ENCODE results near the gene CARF. TPM values are rescaled to one million over a fixed set of nuclear protein-coding genes. Genes with fewer than 3 reads are reported as not detected.

Gene CARF
- total and polyA plus RNA-seq, 2 of the 13 experiments (the other 11 are each of a cell fraction or from before 2014, with no cell fraction given) = 3.0 to 5.4 TPM

DNA sequence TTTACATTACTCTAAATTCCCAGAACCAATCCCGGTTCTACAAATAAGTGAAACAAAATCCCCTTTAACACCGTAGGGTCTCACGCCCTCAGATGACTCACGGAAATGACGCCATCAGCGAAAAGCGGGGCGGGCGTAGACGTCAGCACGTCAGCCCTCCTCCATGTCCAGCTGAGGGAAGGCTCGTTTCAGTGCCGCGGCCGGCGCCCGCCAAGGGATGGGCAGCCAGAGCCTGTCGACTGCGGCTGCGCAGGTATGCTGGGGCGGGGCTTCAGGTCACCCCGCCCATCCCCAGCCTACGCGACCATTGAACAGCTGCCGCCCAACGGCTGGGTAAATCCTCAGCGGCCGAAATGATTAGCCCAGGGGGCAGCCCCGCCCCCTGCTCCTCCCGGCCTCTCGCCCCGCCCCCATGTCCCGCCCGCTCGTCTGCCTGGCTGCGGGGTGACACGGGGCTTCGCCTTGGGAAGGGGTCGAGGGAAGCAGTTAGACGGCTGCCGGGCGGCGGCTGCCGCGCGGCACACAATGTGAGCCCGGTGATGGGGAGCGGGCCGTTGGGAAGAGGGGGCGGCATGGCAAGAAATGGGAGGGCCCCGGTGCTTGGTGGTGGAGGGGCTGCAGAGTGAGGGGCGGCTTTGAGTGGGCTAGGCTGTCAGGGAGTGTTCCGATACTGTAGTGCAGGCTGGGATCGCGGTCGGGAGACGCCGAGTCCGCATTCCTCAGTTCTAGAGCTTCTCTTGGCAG lies 102.6 kb downstream of the CARF start, which contains the start of gene NBEAL1 (continued):
- TF ChIP-seq ZNF333 (CRISPR knock-in tag; IDR thresholded peaks at IDR 0.05; ENCODE audit: borderline replicate concordance) (peak; percentile 74; the same call in 1 of the 2 replicates), RFX1 (IDR thresholded peaks at IDR 0.05) (no peak), ZNF777 (CRISPR knock-in tag; IDR thresholded peaks at IDR 0.05) (peak; percentile 98), ZNF614 (CRISPR knock-in tag; IDR thresholded peaks at IDR 0.05; ENCODE audit: borderline replicate concordance) (peak; percentile 86), ATF7 (IDR thresholded peaks at IDR 0.05) (no peak), ATF7 (CRISPR knock-in tag; IDR thresholded peaks at IDR 0.05) (peak; percentile 80), MTA3 (CRISPR knock-in tag; IDR thresholded peaks at IDR 0.05) (no peak), ZFX (CRISPR knock-in tag; IDR thresholded peaks at IDR 0.05; ENCODE audit: low read depth) (peak; percentile 57; the same call in 1 of the 2 replicates), STAT5B (CRISPR knock-in tag; IDR thresholded peaks at IDR 0.05) (no peak), HOXA9 (CRISPR knock-in tag; IDR thresholded peaks at IDR 0.05; ENCODE audit: borderline replicate concordance) (no peak), PITX1 (CRISPR knock-in tag; IDR thresholded peaks at IDR 0.05) (peak; percentile 32; the same call in 1 of the 2 replicates), ZFYVE20 (CRISPR knock-in tag; IDR thresholded peaks at IDR 0.05; ENCODE audit: borderline replicate concordance, low read depth) (no peak), TBL1XR1 (IDR thresholded peaks at IDR 0.05; ENCODE audit: borderline replicate concordance, low read length, partially characterized antibody) (no peak), FOSL1 (CRISPR knock-in tag; IDR thresholded peaks at IDR 0.05; ENCODE audit: borderline replicate concordance) (0 out of 2 replicates have a peak, but pooled peaks have one; percentile 41), ZNF263 (CRISPR knock-in tag; IDR thresholded peaks at IDR 0.05) (peak; percentile 51; the same call in 1 of the 2 replicates), ZNF75D (CRISPR knock-in tag; IDR thresholded peaks at IDR 0.05; ENCODE audit: borderline replicate concordance) (no peak)
- TF ChIP-seq, protein P1, sequence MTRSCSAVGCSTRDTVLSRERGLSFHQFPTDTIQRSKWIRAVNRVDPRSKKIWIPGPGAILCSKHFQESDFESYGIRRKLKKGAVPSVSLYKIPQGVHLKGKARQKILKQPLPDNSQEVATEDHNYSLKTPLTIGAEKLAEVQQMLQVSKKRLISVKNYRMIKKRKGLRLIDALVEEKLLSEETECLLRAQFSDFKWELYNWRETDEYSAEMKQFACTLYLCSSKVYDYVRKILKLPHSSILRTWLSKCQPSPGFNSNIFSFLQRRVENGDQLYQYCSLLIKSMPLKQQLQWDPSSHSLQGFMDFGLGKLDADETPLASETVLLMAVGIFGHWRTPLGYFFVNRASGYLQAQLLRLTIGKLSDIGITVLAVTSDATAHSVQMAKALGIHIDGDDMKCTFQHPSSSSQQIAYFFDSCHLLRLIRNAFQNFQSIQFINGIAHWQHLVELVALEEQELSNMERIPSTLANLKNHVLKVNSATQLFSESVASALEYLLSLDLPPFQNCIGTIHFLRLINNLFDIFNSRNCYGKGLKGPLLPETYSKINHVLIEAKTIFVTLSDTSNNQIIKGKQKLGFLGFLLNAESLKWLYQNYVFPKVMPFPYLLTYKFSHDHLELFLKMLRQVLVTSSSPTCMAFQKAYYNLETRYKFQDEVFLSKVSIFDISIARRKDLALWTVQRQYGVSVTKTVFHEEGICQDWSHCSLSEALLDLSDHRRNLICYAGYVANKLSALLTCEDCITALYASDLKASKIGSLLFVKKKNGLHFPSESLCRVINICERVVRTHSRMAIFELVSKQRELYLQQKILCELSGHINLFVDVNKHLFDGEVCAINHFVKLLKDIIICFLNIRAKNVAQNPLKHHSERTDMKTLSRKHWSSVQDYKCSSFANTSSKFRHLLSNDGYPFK (CRISPR knock-in tag; IDR thresholded peaks at IDR 0.05; ENCODE audit: borderline replicate concordance) = peak; percentile 75; the same call in 1 of the 2 replicates
- TF ChIP-seq, protein P2, sequence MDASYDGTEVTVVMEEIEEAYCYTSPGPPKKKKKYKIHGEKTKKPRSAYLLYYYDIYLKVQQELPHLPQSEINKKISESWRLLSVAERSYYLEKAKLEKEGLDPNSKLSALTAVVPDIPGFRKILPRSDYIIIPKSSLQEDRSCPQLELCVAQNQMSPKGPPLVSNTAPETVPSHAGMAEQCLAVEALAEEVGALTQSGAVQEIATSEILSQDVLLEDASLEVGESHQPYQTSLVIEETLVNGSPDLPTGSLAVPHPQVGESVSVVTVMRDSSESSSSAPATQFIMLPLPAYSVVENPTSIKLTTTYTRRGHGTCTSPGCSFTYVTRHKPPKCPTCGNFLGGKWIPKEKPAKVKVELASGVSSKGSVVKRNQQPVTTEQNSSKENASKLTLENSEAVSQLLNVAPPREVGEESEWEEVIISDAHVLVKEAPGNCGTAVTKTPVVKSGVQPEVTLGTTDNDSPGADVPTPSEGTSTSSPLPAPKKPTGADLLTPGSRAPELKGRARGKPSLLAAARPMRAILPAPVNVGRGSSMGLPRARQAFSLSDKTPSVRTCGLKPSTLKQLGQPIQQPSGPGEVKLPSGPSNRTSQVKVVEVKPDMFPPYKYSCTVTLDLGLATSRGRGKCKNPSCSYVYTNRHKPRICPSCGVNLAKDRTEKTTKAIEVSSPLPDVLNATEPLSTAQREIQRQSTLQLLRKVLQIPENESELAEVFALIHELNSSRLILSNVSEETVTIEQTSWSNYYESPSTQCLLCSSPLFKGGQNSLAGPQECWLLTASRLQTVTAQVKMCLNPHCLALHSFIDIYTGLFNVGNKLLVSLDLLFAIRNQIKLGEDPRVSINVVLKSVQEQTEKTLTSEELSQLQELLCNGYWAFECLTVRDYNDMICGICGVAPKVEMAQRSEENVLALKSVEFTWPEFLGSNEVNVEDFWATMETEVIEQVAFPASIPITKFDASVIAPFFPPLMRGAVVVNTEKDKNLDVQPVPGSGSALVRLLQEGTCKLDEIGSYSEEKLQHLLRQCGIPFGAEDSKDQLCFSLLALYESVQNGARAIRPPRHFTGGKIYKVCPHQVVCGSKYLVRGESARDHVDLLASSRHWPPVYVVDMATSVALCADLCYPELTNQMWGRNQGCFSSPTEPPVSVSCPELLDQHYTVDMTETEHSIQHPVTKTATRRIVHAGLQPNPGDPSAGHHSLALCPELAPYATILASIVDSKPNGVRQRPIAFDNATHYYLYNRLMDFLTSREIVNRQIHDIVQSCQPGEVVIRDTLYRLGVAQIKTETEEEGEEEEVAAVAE (CRISPR knock-in tag; IDR thresholded peaks at IDR 0.05; ENCODE audit: borderline replicate concordance) = no peak
- TF ChIP-seq, protein P3, sequence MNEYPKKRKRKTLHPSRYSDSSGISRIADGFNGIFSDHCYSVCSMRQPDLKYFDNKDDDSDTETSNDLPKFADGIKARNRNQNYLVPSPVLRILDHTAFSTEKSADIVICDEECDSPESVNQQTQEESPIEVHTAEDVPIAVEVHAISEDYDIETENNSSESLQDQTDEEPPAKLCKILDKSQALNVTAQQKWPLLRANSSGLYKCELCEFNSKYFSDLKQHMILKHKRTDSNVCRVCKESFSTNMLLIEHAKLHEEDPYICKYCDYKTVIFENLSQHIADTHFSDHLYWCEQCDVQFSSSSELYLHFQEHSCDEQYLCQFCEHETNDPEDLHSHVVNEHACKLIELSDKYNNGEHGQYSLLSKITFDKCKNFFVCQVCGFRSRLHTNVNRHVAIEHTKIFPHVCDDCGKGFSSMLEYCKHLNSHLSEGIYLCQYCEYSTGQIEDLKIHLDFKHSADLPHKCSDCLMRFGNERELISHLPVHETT (CRISPR knock-in tag; conservative IDR thresholded peaks at IDR 0.05) = peak; percentile 91

Data from HepG2 (cell line).